Activated naive CD8-positive, alpha-beta T cell treated with anti-CD3 and anti-CD28 coated beads, Interleukin-2, amount 10 ng/mL, durations not matched to agents 7 days and 5 days (primary cell): Measurements from ENCODE around the gene SAMD9L. TPM values are rescaled to one million over a fixed set of nuclear protein-coding genes. Genes with fewer than 3 reads are reported as not detected.

Experiments
- total RNA-seq, 2 experiments: library from RNA; stranded (reverse); gene quantifications; one replicate each; pipeline ENCODE4 v1.2.3, GENCODE V29; 2021

SAMD9L gene
- total RNA-seq, 2 experiments from 2014 or later, result 99.2 to 107 TPM

Other genes with a start within 250 kb of the SAMD9L start
- gene SAMD9, start 30.4 kb downstream of the SAMD9L start, total RNA-seq, result 10 to 100 TPM; 65.4 to 66.5 TPM
- not detected for gene HEPACAM2, start 78.1 kb upstream of the SAMD9L start, total RNA-seq
- gene VPS50, start 84.0 kb upstream of the SAMD9L start, total RNA-seq, result 10 to 100 TPM; 22.6 to 24.4 TPM